H1 (cell line): ENCODE measurements around the gene SNED1. TPM values are rescaled to one million over a fixed set of nuclear protein-coding genes. Genes with fewer than 3 reads are reported as not detected.

ENCODE experiments used
- CTCF ChIA-PET: fragments of 300-600 bp; sonication (Branson Sonifier 250); formaldehyde crosslinking; loops from one replicate; lab custom pipeline; 2021; ENCODE audit not compliant: partially characterized antibody; lab: Charles Lee
- POLR2A ChIA-PET: fragments of 300-600 bp; sonication (Branson Sonifier 250); formaldehyde crosslinking; loops from one replicate; lab custom pipeline; 2021; ENCODE audit warnings: inconsistent platforms; ENCODE audit not compliant: partially characterized antibody; lab: Charles Lee
- DNase-seq, 2 experiments: peaks; one replicate each; pipeline versions ENCODE4 v3.0.0 to v3.0.0-alpha.2; 2010 to 2022; ENCODE audit warnings: low spot score in 2 of 2, low read depth in 1 of 2, mixed read lengths in 1 of 2
- FAIRE-seq: peaks from 2 replicates; lab custom pipeline; 2011; peaks lifted over from hg19 to GRCh38; lab: Jason Lieb, UNC
- H2AFZ ChIP-seq: 2 replicates; pipeline ENCODE4 v1.8.1; 2012; ENCODE audit warnings: low read length, inconsistent platforms
- H2AK5ac ChIP-seq: 2 replicates; pipeline ENCODE4 v1.6.1; 2013; ENCODE audit warnings: low read depth, low read length
- H2BK120ac ChIP-seq: replicated peaks from 2 replicates; pipeline ENCODE3; 2013; ENCODE audit warnings: low read depth, low read length, inconsistent platforms
- H2BK12ac ChIP-seq: 2 replicates; pipeline ENCODE4 v1.6.1; 2013; ENCODE audit warnings: low read depth, low read length
- H2BK15ac ChIP-seq: 2 replicates; pipeline ENCODE4 v1.6.1; 2013; ENCODE audit warnings: low read length
- H2BK20ac ChIP-seq: 2 replicates; pipeline ENCODE4 v1.6.1; 2013; ENCODE audit warnings: low read length
- H2BK5ac ChIP-seq: 2 replicates; pipeline ENCODE4 v1.6.1; 2013; ENCODE audit warnings: low read depth, low read length
- H3K14ac ChIP-seq: 2 replicates; pipeline ENCODE4 v1.6.1; 2013; ENCODE audit warnings: inconsistent platforms; ENCODE audit not compliant: insufficient read length
- H3K18ac ChIP-seq: 2 replicates; pipeline ENCODE4 v1.6.1; 2013; ENCODE audit warnings: low read length; ENCODE audit errors: extremely low read depth
- H3K23ac ChIP-seq: 2 replicates; pipeline ENCODE4 v1.6.1; 2013; ENCODE audit warnings: inconsistent platforms; ENCODE audit not compliant: insufficient read length
- H3K23me2 ChIP-seq: 2 replicates; pipeline ENCODE4 v1.6.1; 2013; ENCODE audit warnings: low read depth, low read length
- H3K27ac ChIP-seq: 2 replicates; pipeline ENCODE4 v1.6.1; 2011; ENCODE audit warnings: low read depth, low read length, inconsistent platforms
- H3K27me3 ChIP-seq, 4 experiments: replicated peaks in 1 of 4; 1 replicate in 1 of 4; 2 replicates in 3 of 4; pipeline versions ENCODE4 v1.6.1 to v1.8.1; 2011 to 2013; ENCODE audit warnings: low read length in 3 of 4, mild to moderate bottlenecking in 3 of 4, inconsistent platforms in 2 of 4, mixed read lengths in 2 of 4, moderate library complexity in 1 of 4; ENCODE audit not compliant: control insufficient read depth in 3 of 4, insufficient read depth in 3 of 4; ENCODE audit errors: extremely low read depth in 1 of 4
- H3K36me3 ChIP-seq, 4 experiments: 2 replicates each; pipeline versions ENCODE4 v1.6.1 to v1.8.1; 2011 to 2013; ENCODE audit warnings: mild to moderate bottlenecking in 4 of 4, low read length in 3 of 4, moderate library complexity in 2 of 4, control low read depth in 1 of 4, inconsistent platforms in 1 of 4; ENCODE audit not compliant: insufficient read depth in 4 of 4, control insufficient read depth in 2 of 4
- H3K4ac ChIP-seq: replicated peaks from 2 replicates; pipeline ENCODE3; 2013; ENCODE audit warnings: low read length, low read depth, mixed read lengths, inconsistent platforms; ENCODE audit not compliant: insufficient read length
- H3K4me1 ChIP-seq, 4 experiments: replicated peaks in 1 of 4; 1 replicate in 1 of 4; 2 replicates in 3 of 4; pipeline versions ENCODE4 v1.6.1 to v1.8.1; 2011 to 2013; ENCODE audit warnings: low read length in 3 of 4, inconsistent platforms in 2 of 4, mixed read lengths in 1 of 4; ENCODE audit not compliant: insufficient read depth in 4 of 4, control insufficient read depth in 3 of 4
- H3K4me2 ChIP-seq, 2 experiments: 2 replicates each; pipeline versions ENCODE4 v1.6.1 to v1.8.1; 2011 to 2013; ENCODE audit warnings: low read depth in 2 of 2, low read length in 2 of 2, control low read depth in 1 of 2, inconsistent platforms in 1 of 2, mild to moderate bottlenecking in 1 of 2; ENCODE audit not compliant: insufficient read depth in 1 of 2
- H3K4me3 ChIP-seq, 4 experiments: fragments of 200-600, 300-600 bp in 1 of 4; sonication (generic), shearing (Covaris generic), sonication (Bioruptor Twin) in 1 of 4; 2 replicates each; pipeline versions ENCODE4 v1.5.1 to v1.8.1; 2011 to 2016; ENCODE audit warnings: low read length in 4 of 4, low read depth in 3 of 4, control low read depth in 2 of 4, inconsistent platforms in 2 of 4, mild to moderate bottlenecking in 2 of 4, mixed read lengths in 1 of 4, moderate library complexity in 1 of 4; ENCODE audit not compliant: insufficient read depth in 2 of 4; ENCODE audit errors: extremely low read depth in 1 of 4
- H3K56ac ChIP-seq: replicated peaks from 2 replicates; pipeline ENCODE3; 2013; ENCODE audit warnings: low read depth, mild to moderate bottlenecking, mixed read lengths, low read length, inconsistent platforms; ENCODE audit not compliant: insufficient read length
- H3K79me1 ChIP-seq: 2 replicates; pipeline ENCODE4 v1.6.1; 2013; ENCODE audit warnings: low read depth, low read length, control low read depth
- H3K79me2 ChIP-seq, 2 experiments: 2 replicates each; pipeline versions ENCODE4 v1.6.1 to v1.8.1; 2012 to 2013; ENCODE audit warnings: low read length in 2 of 2, mild to moderate bottlenecking in 2 of 2, inconsistent platforms in 1 of 2; ENCODE audit not compliant: insufficient read depth in 2 of 2, control insufficient read depth in 1 of 2
- H3K9ac ChIP-seq, 4 experiments: replicated peaks in 1 of 4; 1 replicate in 1 of 4; 2 replicates in 3 of 4; pipeline versions ENCODE4 v1.6.1 to v1.8.1; 2011 to 2013; ENCODE audit warnings: low read depth in 3 of 4, low read length in 3 of 4, control low read depth in 2 of 4, mild to moderate bottlenecking in 2 of 4, moderate library complexity in 2 of 4, inconsistent platforms in 1 of 4; ENCODE audit errors: extremely low read depth in 1 of 4
- H3K9me3 ChIP-seq, 2 experiments: 2 replicates each; pipeline versions ENCODE4 v1.6.1 to v1.8.1; 2012 to 2013; ENCODE audit warnings: mild to moderate bottlenecking in 2 of 2, moderate library complexity in 2 of 2, control low read depth in 1 of 2, inconsistent platforms in 1 of 2, low read depth in 1 of 2, low read length in 1 of 2, mixed read lengths in 1 of 2; ENCODE audit not compliant: insufficient read depth in 2 of 2
- H4K20me1 ChIP-seq, 2 experiments: replicated peaks in 1 of 2; 2 replicates each; pipeline versions ENCODE3 to v1.8.1; 2011 to 2013; ENCODE audit warnings: inconsistent platforms in 2 of 2, low read length in 2 of 2, mild to moderate bottlenecking in 1 of 2; ENCODE audit not compliant: insufficient read depth in 2 of 2, control insufficient read depth in 1 of 2
- H4K5ac ChIP-seq: 2 replicates; pipeline ENCODE4 v1.6.1; 2013; ENCODE audit warnings: low read length, low read depth, mixed read lengths, inconsistent platforms; ENCODE audit not compliant: insufficient read length
- H4K8ac ChIP-seq: 2 replicates; pipeline ENCODE4 v1.8.0; 2013; ENCODE audit warnings: mild to moderate bottlenecking, moderate library complexity, low read length, inconsistent platforms; ENCODE audit not compliant: insufficient read depth; ENCODE audit errors: extremely low read depth
- H4K91ac ChIP-seq: replicated peaks from 2 replicates; pipeline ENCODE3; 2013; ENCODE audit warnings: low read length, mixed read lengths, inconsistent platforms; ENCODE audit not compliant: insufficient read length
- SP2 ChIP-seq: IDR thresholded peaks from 2 replicates; pipeline ENCODE4 v1.6.1; 2012; ENCODE audit warnings: mild to moderate bottlenecking, low read length, inconsistent platforms
- TBP ChIP-seq: IDR thresholded peaks from 2 replicates; pipeline ENCODE4 v1.6.1; 2011; ENCODE audit warnings: low read depth, low read length, improper control_type of control experiment
- WGBS, 2 experiments: shearing (Covaris generic) in 1 of 2; methylation state at CpG; one replicate each; pipeline versions ENCODE4 v1.1.6 to v1.1.7; 2013 to 2015; ENCODE audit warnings: low lambda C conversion rate in 2 of 2, mixed read lengths in 2 of 2, inconsistent platforms in 1 of 2, low coverage in 1 of 2, missing lambda C conversion rate in 1 of 2; ENCODE audit not compliant: insufficient replicate concordance in 2 of 2, insufficient coverage in 1 of 2, insufficient read length in 1 of 2; ENCODE audit errors: extremely low coverage in 1 of 2, missing lambda C conversion rate in 1 of 2; 5-methylcytosine and 5-hydroxymethylcytosine counted together
- polyA plus RNA-seq, 7 experiments: library from polyadenylated mRNA; depleted of rRNA in 3 of 7; stranded (reverse) in 5 of 7; unstranded in 2 of 7; fragments of >200 nt in 5 of 7; fragments of 200-250 nt in 2 of 7; gene quantifications; 1 replicate in 5 of 7; 2 replicates in 1 of 7; 4 replicates in 1 of 7; pipeline versions ENCODE4 v1.2.1 to v1.2.3, GENCODE V29; 2011 to 2013; ENCODE audit warnings: missing spikeins in 2 of 7, mixed read lengths in 2 of 7
- total RNA-seq: library from RNA; stranded (reverse); fragmentation: NEBNext Ultra II Directional; extraction: Animal tissue kit (Norgen Biotek cat#: 25700); gene quantifications from 2 replicates; pipeline ENCODE4 v1.2.1, GENCODE V29; 2021

The SNED1 gene
- total and polyA plus RNA-seq, 2 of the 8 experiments (the other 6 are each of a cell fraction or from before 2014, with no cell fraction given), result 1.9 TPM

- Histone ChIP-seq H2BK5ac (no peak overlapping the region), H3K9me3 (no peaks in the 10 kb centered on the region), H4K20me1 (peaks cover 0 to 9% of the 10 kb centered on the region in 2 experiments), H3K18ac (no peak overlapping the region), H2BK120ac (no peak overlapping the region), H3K14ac (no peak overlapping the region), H2BK12ac (no peak overlapping the region), H4K5ac (no peak overlapping the region), H3K4me3 (no peak overlapping the region), H3K9ac (no peak overlapping the region), H2BK15ac (no peak overlapping the region), H3K23me2 (no peaks in the 10 kb centered on the region), H3K27me3 (no peaks in the 10 kb centered on the region), H4K91ac (no peak overlapping the region), H3K23ac (no peak overlapping the region), H3K4me2 (no peak overlapping the region), H4K8ac (no peak overlapping the region), H3K4me1 (no peaks in the 10 kb centered on the region), H3K27ac (no peak overlapping the region), H2AK5ac (no peak overlapping the region), H3K79me2 (no peaks in the 10 kb centered on the region), H3K4ac (no peak overlapping the region), H3K36me3 (peaks cover 6 to 37% (median 20%) of the 10 kb centered on the region in 4 experiments; a peak in 7 of 8 replicates), H3K56ac (no peak overlapping the region), H2AFZ (no peak overlapping the region), H2BK20ac (no peak overlapping the region), H3K79me1 (no peaks in the 10 kb centered on the region; the same call in 1 of the 2 replicates)
- CTCF ChIA-PET, result interaction anchor here (0.7 to 1.2 kb wide), 4 partner anchors 11 to 284 kb away, joined by 3 read pairs; no protein-coding TSS in a partner anchor
- POLR2A ChIA-PET, result interaction anchor here (1.3 kb wide), 1 partner anchor 34 kb away, joined by 3 read pairs; the partner anchor contains the start of gene MTERF4
- FAIRE-seq (no peak), DNase-seq (no peak)
- WGBS, 2 experiments, result 96% methylated on average over 8 of the region's 8 CpGs; no CpG with 5 or more reads in 1 of the 2 experiments
- TF ChIP-seq TBP, result no peak
- TF ChIP-seq SP2, result no peak
These were observed 137.8 kb downstream of the SNED1 start for GRCh38 chr2:241136191-241136590.
